Measurements from ENCODE around the gene MPEG1. TPM values are rescaled to one million over a fixed set of nuclear protein-coding genes. Genes with fewer than 3 reads are reported as not detected.

Gene MPEG1, protein sequence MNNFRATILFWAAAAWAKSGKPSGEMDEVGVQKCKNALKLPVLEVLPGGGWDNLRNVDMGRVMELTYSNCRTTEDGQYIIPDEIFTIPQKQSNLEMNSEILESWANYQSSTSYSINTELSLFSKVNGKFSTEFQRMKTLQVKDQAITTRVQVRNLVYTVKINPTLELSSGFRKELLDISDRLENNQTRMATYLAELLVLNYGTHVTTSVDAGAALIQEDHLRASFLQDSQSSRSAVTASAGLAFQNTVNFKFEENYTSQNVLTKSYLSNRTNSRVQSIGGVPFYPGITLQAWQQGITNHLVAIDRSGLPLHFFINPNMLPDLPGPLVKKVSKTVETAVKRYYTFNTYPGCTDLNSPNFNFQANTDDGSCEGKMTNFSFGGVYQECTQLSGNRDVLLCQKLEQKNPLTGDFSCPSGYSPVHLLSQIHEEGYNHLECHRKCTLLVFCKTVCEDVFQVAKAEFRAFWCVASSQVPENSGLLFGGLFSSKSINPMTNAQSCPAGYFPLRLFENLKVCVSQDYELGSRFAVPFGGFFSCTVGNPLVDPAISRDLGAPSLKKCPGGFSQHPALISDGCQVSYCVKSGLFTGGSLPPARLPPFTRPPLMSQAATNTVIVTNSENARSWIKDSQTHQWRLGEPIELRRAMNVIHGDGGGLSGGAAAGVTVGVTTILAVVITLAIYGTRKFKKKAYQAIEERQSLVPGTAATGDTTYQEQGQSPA
- total RNA-seq (0.07 TPM), polyA plus RNA-seq (1 to 10 TPM in 1 of 4 donors, under 1 TPM in 2, not detected in 1; 0.17 to 1.8 (median 0.35) TPM)

DNA sequence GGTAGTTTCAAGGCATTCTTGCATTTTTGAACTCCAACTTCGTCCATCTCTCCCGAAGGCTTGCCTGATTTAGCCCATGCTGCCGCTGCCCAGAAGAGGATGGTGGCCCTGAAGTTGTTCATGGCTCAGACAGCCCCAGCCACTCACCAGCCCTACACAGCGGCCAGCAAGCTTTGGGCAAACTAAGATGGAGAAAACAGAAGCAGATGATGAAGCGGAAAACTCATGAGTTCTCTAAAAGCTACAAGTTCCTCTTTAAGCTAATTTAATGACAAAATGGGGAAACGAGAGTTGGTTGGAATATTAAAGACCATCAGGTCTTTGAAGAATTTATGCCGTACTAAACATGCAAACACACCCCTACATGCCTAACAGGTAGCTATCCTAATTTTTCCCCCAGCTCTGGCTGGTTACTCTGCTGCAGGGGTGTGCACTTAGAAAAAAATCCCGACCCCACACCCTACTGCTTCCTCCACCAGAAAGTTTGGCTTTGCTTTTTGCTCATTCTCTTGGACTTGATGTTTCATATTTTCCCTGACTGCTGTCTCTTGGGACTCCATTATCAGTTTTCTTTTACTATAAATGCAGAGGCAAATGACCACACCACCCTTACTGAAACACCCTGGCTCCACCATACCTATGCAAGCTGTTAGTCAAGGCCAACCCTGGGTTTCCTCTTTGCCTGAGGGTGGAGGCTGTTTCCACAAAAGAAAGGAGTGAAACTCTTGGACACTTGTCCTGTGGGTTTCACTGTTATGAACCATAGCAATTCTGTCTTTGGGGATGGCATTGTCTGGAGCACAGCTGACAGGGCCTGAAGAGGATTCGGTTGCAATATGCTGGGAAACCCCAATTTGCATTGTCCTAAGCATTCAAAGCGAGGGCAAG is at the start of gene MPEG1:
TSS of gene MPEG1 (minus strand) at position 184 of the 888 bp plus-strand sequence. CDS start at position 122, 62 bp downstream.
- H3K9me3 ChIP-seq (ENCODE audit: control insufficient read depth in 2 of 2, low read length in 2 of 2): no peaks in the 10 kb centered on the region
- Mint-ChIP-seq H3K4me1 (peaks cover 0 to 2% (median under 1%) of the 10 kb centered on the region in 4 donors), H3K9me3 (no peaks in the 10 kb centered on the region), H3K36me3 (no peaks in the 10 kb centered on the region), H3K27me3 (peaks cover 33% of the 10 kb centered on the region), H3K4me3 (no peak within 1 kb of the TSS), H3K27ac (no peak within 1 kb of the TSS)
- H3K4me3 ChIP-seq (ENCODE audit: low read depth, low read length): no peak within 1 kb of the TSS
- H3K27me3 ChIP-seq (ENCODE audit: control insufficient read depth, insufficient read depth, low read length): no peaks in the 10 kb centered on the region
- no peak within 1 kb of the TSS for H3K27ac ChIP-seq (ENCODE audit: insufficient read depth, low read length, poor library complexity, severe bottlenecking)
- DNase-seq (no peak), ATAC-seq (ENCODE audit: low read depth in 2 of 2) (no peak)
- no peaks in the 10 kb centered on the region for H3K36me3 ChIP-seq (ENCODE audit: control insufficient read depth, insufficient read depth, low read length)
- no peaks in the 10 kb centered on the region for H3K4me1 ChIP-seq (ENCODE audit: control insufficient read depth, insufficient read depth, low read length, poor library complexity, severe bottlenecking)

DNA sequence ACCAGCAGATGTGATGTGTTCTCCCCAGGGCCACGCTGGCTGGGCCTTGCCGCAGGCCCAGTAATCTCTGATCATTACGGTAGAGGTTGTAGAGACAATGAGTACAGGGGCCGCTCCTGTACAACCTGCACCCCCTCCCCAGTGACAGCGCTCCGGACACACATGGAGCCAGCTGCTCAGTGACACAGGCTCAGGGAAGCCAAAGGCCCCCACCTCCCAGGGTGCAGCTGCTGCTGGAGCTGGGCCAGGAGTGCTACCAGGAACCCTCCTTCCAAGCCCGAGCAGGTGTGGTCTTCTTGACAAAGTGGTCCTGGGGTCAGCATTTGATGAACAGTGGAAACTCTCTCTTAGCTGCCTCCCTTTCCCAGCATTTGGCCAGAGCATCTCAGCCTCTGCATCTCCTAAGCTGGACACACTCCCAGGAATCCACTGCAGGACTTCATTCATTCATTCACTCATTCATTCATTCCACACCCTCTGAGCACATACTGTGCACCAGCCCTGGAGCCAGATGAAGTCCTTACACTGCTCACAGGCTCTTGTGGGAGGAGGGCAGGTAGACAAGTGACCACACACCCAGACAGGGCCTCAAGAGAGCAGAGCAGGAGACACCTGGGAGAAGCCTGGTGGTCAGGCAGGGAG is 49.6 kb upstream of the MPEG1 start:
- Mint-ChIP-seq H3K27me3 (no peaks in the 10 kb centered on the region), H3K4me3 (no peak overlapping the region), H3K27ac (no peak overlapping the region), H3K4me1 (no peaks in the 10 kb centered on the region), H3K36me3 (no peaks in the 10 kb centered on the region), H3K9me3 (peaks cover 0 to 3% (median 0%) of the 10 kb centered on the region in 7 donors)
- no peak for DNase-seq
- Histone ChIP-seq H3K36me3 (ENCODE audit: control insufficient read depth, insufficient read depth, low read length) (no peaks in the 10 kb centered on the region), H3K27ac (ENCODE audit: insufficient read depth, low read length, poor library complexity, severe bottlenecking) (no peak overlapping the region), H3K9me3 (ENCODE audit: control insufficient read depth in 2 of 2, low read length in 2 of 2) (no peaks in the 10 kb centered on the region), H3K27me3 (ENCODE audit: control insufficient read depth, insufficient read depth, low read length) (peaks cover 1% of the 10 kb centered on the region), H3K4me3 (ENCODE audit: low read depth, low read length) (no peak overlapping the region), H3K4me1 (ENCODE audit: control insufficient read depth, insufficient read depth, low read length, poor library complexity, severe bottlenecking) (no peaks in the 10 kb centered on the region)
- no peak for ATAC-seq (ENCODE audit: low read depth in 2 of 2)

DNA sequence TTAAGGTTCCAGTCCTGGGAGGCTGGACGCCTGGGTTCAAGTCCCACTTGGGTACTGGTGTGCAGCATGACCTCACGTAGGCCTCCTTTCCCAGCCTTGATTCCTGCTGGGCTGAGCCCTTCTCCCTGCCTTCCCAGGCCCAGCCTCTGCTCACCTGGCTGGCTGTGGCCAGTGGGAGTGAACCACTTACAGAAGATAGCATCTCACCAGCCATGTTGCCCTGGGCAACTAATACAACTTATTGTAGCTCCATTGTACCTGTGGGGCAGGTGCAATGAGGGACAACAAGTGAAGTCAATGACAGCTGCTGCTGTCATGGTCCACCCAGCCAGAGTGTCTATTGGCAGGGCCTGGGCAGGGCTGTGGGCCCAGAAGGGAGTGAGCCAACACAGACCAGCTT is 48.4 kb upstream of the MPEG1 start:
- ATAC-seq (ENCODE audit: low read depth in 2 of 2) (no peak), DNase-seq (no peak)
- no peaks in the 10 kb centered on the region for H3K9me3 ChIP-seq (ENCODE audit: control insufficient read depth in 2 of 2, low read length in 2 of 2)
- Mint-ChIP-seq H3K27me3 (no peaks in the 10 kb centered on the region), H3K36me3 (no peaks in the 10 kb centered on the region), H3K4me3 (no peak overlapping the region), H3K9me3 (peaks cover 0 to 3% (median 0%) of the 10 kb centered on the region in 7 donors), H3K4me1 (no peaks in the 10 kb centered on the region), H3K27ac (no peak overlapping the region)
- H3K27me3 ChIP-seq (ENCODE audit: control insufficient read depth, insufficient read depth, low read length): peaks cover 1% of the 10 kb centered on the region
- H3K4me3 ChIP-seq (ENCODE audit: low read depth, low read length): no peak overlapping the region
- no peaks in the 10 kb centered on the region for H3K4me1 ChIP-seq (ENCODE audit: control insufficient read depth, insufficient read depth, low read length, poor library complexity, severe bottlenecking)
- no peaks in the 10 kb centered on the region for H3K36me3 ChIP-seq (ENCODE audit: control insufficient read depth, insufficient read depth, low read length)
- no peak overlapping the region for H3K27ac ChIP-seq (ENCODE audit: insufficient read depth, low read length, poor library complexity, severe bottlenecking)

DNA sequence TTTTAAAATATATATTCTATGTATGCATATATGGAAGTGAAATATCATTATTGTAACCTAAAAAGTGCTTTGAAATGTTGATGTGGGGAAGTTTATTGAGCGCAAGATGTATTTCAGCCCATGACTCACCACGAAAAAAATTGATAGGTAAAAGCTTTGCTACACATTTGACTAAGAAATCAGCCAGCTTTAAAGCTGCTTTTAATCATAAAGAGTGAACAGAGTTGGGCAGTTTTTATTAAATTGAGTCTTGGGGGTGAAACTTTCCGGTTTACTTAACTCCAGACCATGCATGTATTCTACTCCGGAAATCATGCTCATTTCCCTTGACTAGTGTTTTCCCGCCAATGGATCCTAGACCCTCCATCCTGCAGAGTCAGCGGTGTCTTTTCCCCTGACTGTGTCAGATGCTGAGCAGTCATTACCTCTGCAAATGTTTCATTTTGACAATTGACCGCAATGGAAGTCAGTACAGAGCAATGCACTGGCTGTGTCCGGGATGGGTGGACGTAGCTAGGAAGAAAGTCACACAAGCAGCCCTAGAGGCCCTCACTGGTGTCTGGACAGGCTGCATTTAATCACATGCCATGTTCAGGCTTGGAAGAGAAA is 47.2 kb upstream of the MPEG1 start:
- Mint-ChIP-seq H3K4me3 (no peak overlapping the region), H3K27ac (no peak overlapping the region), H3K27me3 (peaks cover 4% of the 10 kb centered on the region), H3K9me3 (peaks cover 0 to 3% (median 0%) of the 10 kb centered on the region in 7 donors), H3K36me3 (no peaks in the 10 kb centered on the region), H3K4me1 (no peaks in the 10 kb centered on the region)
- Histone ChIP-seq H3K9me3 (ENCODE audit: control insufficient read depth in 2 of 2, low read length in 2 of 2) (no peaks in the 10 kb centered on the region), H3K27me3 (ENCODE audit: control insufficient read depth, insufficient read depth, low read length) (peaks cover 1% of the 10 kb centered on the region), H3K36me3 (ENCODE audit: control insufficient read depth, insufficient read depth, low read length) (no peaks in the 10 kb centered on the region), H3K27ac (ENCODE audit: insufficient read depth, low read length, poor library complexity, severe bottlenecking) (no peak overlapping the region), H3K4me3 (ENCODE audit: low read depth, low read length) (no peak overlapping the region), H3K4me1 (ENCODE audit: control insufficient read depth, insufficient read depth, low read length, poor library complexity, severe bottlenecking) (no peaks in the 10 kb centered on the region)
- no peak for ATAC-seq (ENCODE audit: low read depth in 2 of 2)
- no peak for DNase-seq

DNA sequence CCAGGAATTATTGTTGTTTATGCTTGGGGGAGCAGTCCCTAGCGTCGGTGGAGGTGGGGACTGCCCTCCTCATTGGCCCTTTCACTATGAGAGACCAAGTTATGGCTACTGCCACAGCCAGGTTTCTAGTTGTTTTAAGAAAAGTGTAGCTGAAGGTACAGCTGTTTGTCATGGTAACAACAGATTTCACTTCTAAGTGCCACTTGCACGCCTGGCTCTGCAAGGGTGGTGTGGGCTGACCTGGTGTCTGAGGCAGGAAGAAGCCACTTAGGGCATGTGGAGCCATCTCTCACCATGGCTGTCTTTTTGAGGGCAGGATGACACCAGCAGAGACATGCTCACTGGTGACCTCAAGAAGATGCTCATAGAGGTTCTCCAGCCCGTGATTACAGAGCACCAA is 46.3 kb upstream of the MPEG1 start:
- Histone ChIP-seq H3K27ac (ENCODE audit: insufficient read depth, low read length, poor library complexity, severe bottlenecking) (no peak overlapping the region), H3K9me3 (ENCODE audit: control insufficient read depth in 2 of 2, low read length in 2 of 2) (no peaks in the 10 kb centered on the region), H3K4me1 (ENCODE audit: control insufficient read depth, insufficient read depth, low read length, poor library complexity, severe bottlenecking) (no peaks in the 10 kb centered on the region), H3K36me3 (ENCODE audit: control insufficient read depth, insufficient read depth, low read length) (no peaks in the 10 kb centered on the region), H3K4me3 (ENCODE audit: low read depth, low read length) (no peak overlapping the region), H3K27me3 (ENCODE audit: control insufficient read depth, insufficient read depth, low read length) (peaks cover 1% of the 10 kb centered on the region)
- Mint-ChIP-seq H3K36me3 (no peaks in the 10 kb centered on the region), H3K4me1 (no peaks in the 10 kb centered on the region), H3K4me3 (no peak overlapping the region), H3K27ac (no peak overlapping the region), H3K27me3 (peaks cover 6% of the 10 kb centered on the region), H3K9me3 (peaks cover 0 to 3% (median 0%) of the 10 kb centered on the region in 7 donors)
- no peak for ATAC-seq (ENCODE audit: low read depth in 2 of 2)
- no peak for DNase-seq

DNA sequence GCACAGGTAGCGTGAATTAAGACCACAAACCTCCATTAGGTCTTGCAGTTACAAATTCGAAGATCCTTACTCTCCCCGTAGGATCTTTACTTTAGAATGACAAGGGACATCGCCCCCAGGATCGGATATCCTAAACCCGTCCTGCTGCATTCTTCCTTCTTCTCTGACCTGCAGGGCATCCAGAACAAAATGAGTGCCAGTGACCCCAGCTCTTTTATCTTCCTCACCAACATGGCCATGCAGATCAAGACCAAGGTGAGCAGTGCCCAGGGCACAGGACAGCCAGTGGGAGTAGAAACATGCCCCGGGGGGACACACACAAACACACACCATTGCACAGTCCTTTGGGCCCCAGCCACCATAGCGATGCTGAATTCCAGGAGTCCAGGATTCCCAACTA is 42.6 kb upstream of the MPEG1 start:
- no peak overlapping the region for H3K27ac ChIP-seq (ENCODE audit: insufficient read depth, low read length, poor library complexity, severe bottlenecking)

DNA sequence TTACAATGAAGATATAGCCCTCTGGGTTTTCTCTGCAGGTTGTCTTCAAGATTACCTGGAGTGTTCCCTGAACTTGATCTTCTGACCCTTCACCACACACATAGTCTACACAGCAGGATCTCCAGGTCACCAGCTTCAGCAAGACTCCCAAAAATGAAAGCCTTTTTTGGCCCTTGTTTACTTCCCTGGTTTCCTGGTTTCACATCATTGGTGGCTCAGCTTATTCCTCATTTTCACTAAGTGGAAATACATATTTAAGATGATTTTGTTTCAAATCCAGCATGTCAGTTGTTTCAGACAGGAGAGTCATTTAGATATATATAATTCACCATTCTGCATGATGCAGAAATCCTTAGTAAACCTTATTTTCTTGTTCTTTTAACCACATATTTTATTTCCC is 41.6 kb upstream of the MPEG1 start:
- no peaks in the 10 kb centered on the region for H3K36me3 Mint-ChIP-seq
- no peaks in the 10 kb centered on the region for H3K4me1 Mint-ChIP-seq
- DNase-seq (no peak), ATAC-seq (ENCODE audit: low read depth in 2 of 2) (no peak)
- H3K27ac Mint-ChIP-seq: no peak overlapping the region
- Histone ChIP-seq H3K9me3 (ENCODE audit: control insufficient read depth in 2 of 2, low read length in 2 of 2) (no peaks in the 10 kb centered on the region), H3K4me1 (ENCODE audit: control insufficient read depth, insufficient read depth, low read length, poor library complexity, severe bottlenecking) (no peaks in the 10 kb centered on the region), H3K4me3 (ENCODE audit: low read depth, low read length) (no peak overlapping the region), H3K27me3 (ENCODE audit: control insufficient read depth, insufficient read depth, low read length) (no peaks in the 10 kb centered on the region), H3K36me3 (ENCODE audit: control insufficient read depth, insufficient read depth, low read length) (no peaks in the 10 kb centered on the region), H3K27ac (ENCODE audit: insufficient read depth, low read length, poor library complexity, severe bottlenecking) (no peak overlapping the region)
- H3K27me3 Mint-ChIP-seq: peaks cover 8% of the 10 kb centered on the region
- no peak overlapping the region for H3K4me3 Mint-ChIP-seq
- H3K9me3 Mint-ChIP-seq: peaks cover 0 to 3% (median 0%) of the 10 kb centered on the region in 7 donors

More for the DNA sequence above, 42.6 kb upstream of the MPEG1 start:
- H3K27me3 Mint-ChIP-seq: peaks cover 8% of the 10 kb centered on the region
- no peak overlapping the region for H3K27ac Mint-ChIP-seq
- H3K36me3 Mint-ChIP-seq: no peaks in the 10 kb centered on the region
- peaks cover 1% of the 10 kb centered on the region for H3K27me3 ChIP-seq (ENCODE audit: control insufficient read depth, insufficient read depth, low read length)
- no peak overlapping the region for H3K4me3 Mint-ChIP-seq
- DNase-seq (no peak), ATAC-seq (ENCODE audit: low read depth in 2 of 2) (no peak)
- no peaks in the 10 kb centered on the region for H3K4me1 Mint-ChIP-seq
- no peaks in the 10 kb centered on the region for H3K4me1 ChIP-seq (ENCODE audit: control insufficient read depth, insufficient read depth, low read length, poor library complexity, severe bottlenecking)
- H3K9me3 ChIP-seq (ENCODE audit: control insufficient read depth in 2 of 2, low read length in 2 of 2): no peaks in the 10 kb centered on the region
- no peaks in the 10 kb centered on the region for H3K36me3 ChIP-seq (ENCODE audit: control insufficient read depth, insufficient read depth, low read length)
- H3K9me3 Mint-ChIP-seq: peaks cover 0 to 3% (median 0%) of the 10 kb centered on the region in 7 donors
- no peak overlapping the region for H3K4me3 ChIP-seq (ENCODE audit: low read depth, low read length)

Measured in CD4-positive, CD25-positive, alpha-beta regulatory T cell (primary cell).